ENCODE results near the gene ZNF385B.

The ZNF385B gene

DNA sequence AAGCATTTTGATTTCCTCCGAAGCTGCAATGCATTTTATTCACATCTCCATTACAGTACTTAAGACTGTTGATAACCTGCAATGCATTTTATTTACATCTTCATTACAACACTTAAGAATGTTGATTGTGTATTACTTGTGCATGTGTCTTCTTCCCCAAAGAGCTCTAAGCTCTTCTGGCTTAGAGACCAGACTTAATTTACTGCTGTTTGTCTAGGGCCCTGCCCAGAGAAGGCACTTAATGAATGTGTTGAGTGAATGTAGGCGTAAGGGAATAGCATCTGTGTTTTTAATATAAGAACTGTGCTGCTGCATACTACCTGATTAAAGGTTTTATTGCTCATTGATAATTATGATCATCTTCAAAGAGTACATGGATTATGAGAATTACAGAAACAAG is 295.6 kb downstream of the ZNF385B start:
- peaks cover 12% of the 10 kb centered on the region for H3K9me3 Mint-ChIP-seq
- no peak overlapping the region for H3K27ac Mint-ChIP-seq (ENCODE audit: low read depth)
- H3K4me1 Mint-ChIP-seq = no peaks in the 10 kb centered on the region
- no peaks in the 10 kb centered on the region for H3K27me3 Mint-ChIP-seq
- ATAC-seq (replicated peaks; ENCODE audit: extremely low read depth, poor library complexity, severe bottlenecking) (no peak), DNase-seq (ENCODE audit: low spot score in 2 of 2) (no peak)
- H3K4me3 Mint-ChIP-seq = no peak overlapping the region
- H3K36me3 Mint-ChIP-seq (ENCODE audit: insufficient read depth) = peaks cover 3% of the 10 kb centered on the region

DNA sequence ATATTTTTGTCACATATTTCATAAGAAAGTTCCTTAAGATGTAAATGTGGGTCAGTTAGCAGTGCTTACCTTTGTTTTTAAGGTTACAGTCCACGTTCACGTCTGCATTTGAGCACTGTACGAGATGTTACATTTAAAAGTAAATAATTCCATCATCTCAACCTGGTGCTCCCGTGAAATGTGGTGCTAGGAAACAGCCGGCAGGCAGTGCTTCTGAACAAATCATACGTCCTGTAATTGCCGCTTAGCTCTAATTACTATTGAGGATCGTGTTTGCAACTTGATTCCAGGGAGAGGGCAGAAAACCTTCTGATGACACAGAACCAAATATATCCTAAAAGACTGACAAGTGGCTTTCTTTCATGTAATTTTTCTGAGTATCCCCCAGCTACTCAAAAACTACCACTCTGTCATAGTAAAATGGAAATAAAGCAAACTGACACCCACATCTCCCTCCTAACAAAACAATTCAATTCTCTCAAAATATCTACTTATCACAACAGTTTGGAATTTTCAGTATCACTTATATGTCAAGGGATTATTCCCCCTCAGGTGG is 299.0 kb downstream of the ZNF385B start:
- DNase-seq (ENCODE audit: low spot score in 2 of 2) (no peak), ATAC-seq (replicated peaks; ENCODE audit: extremely low read depth, poor library complexity, severe bottlenecking) (no peak)
- no peak overlapping the region for H3K27ac Mint-ChIP-seq (ENCODE audit: low read depth)
- no peak overlapping the region for H3K4me3 Mint-ChIP-seq
- H3K9me3 Mint-ChIP-seq = peaks cover 5% of the 10 kb centered on the region
- H3K27me3 Mint-ChIP-seq = no peaks in the 10 kb centered on the region
- peaks cover 1% of the 10 kb centered on the region for H3K36me3 Mint-ChIP-seq (ENCODE audit: insufficient read depth)
- no peaks in the 10 kb centered on the region for H3K4me1 Mint-ChIP-seq

DNA sequence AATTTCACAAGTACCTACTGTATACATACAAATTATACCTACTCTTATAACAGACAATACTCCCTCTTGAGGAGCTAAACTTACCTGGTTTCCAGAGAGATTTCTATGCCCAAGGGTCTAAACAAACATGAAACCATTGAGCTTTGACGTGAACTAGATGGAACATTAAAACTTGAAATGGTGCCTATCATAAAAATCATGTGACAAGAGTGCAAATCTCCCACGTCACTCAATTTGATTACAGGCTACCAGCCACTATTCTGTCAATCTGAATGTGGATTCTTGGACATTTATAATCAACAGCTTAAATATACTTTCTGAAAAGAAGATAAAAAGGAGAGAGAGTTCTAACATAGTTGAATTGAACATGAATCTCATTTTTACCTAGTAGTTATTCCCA is 299.7 kb downstream of the ZNF385B start:
- DNase-seq (ENCODE audit: low spot score in 2 of 2) (no peak), ATAC-seq (replicated peaks; ENCODE audit: extremely low read depth, poor library complexity, severe bottlenecking) (no peak)
- Mint-ChIP-seq H3K36me3 (ENCODE audit: insufficient read depth) (peaks cover 1% of the 10 kb centered on the region), H3K4me3 (no peak overlapping the region), H3K4me1 (no peaks in the 10 kb centered on the region), H3K27ac (ENCODE audit: low read depth) (no peak overlapping the region), H3K27me3 (no peaks in the 10 kb centered on the region), H3K9me3 (peaks cover 5% of the 10 kb centered on the region)

DNA sequence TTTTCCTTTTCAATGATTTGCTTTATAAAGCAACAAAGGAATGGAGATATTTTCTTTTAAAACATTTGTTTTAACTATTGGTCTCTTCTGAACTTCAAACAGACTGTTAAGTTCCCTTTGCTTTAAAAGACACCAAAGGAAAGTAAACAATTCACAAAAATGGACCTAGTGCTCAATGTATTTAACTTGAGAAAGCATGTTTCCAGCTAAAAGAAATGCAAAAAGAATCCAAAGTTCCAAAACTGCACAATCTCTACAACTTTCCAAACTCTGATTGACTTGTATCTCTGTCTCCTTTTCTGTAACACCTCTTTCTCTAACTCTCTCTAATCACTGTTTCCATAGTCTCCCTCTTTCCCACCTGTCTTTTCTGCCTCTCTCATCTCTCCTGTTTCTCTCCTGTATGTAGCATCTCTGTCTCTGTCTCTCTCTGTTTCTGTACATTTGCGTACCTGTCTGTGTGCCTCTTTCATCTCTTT is 301.1 kb downstream of the ZNF385B start:
- ATAC-seq (replicated peaks; ENCODE audit: extremely low read depth, poor library complexity, severe bottlenecking) (no peak), DNase-seq (ENCODE audit: low spot score in 2 of 2) (no peak)
- Mint-ChIP-seq H3K27me3 (no peaks in the 10 kb centered on the region), H3K4me1 (no peaks in the 10 kb centered on the region), H3K27ac (ENCODE audit: low read depth) (no peak overlapping the region), H3K4me3 (no peak overlapping the region), H3K9me3 (peaks cover 5% of the 10 kb centered on the region), H3K36me3 (ENCODE audit: insufficient read depth) (peaks cover 1% of the 10 kb centered on the region)

DNA sequence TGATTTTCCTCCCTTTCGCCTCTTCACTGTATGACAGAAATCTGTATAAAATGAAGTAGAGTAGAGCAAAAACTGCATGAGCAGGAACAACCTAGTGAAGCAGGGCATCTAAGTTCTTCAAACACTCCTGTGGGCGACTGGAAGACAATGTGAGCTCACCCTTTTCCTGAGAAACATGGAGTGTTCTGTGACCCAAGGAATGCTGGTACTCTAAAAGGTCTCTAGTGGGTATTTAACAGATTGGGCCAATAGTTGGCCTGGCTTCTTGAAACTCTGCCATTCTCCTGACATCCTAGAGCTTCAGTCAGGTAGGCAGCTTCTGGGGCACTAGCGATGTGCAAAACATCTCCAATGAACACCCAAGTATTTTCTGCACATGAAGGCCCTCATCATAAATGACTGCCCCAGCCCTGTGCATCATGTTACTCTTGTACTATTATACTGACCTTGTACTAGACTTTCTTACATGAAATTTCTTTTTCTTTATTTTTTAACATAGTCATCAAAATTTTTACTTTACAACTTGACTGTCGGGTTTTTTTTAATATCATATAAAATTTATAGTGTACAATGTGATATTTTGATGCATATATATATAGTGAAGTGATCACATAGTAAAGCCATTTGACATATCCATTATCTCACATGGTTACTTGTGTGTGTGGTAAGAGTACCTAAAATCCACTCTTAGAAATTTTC is 302.2 kb downstream of the ZNF385B start:
- no peaks in the 10 kb centered on the region for H3K4me1 Mint-ChIP-seq
- peaks cover 1% of the 10 kb centered on the region for H3K36me3 Mint-ChIP-seq (ENCODE audit: insufficient read depth)
- H3K27me3 Mint-ChIP-seq = no peaks in the 10 kb centered on the region
- DNase-seq (ENCODE audit: low spot score in 2 of 2) = no peak
- H3K4me3 Mint-ChIP-seq = no peak overlapping the region
- H3K9me3 Mint-ChIP-seq = no peaks in the 10 kb centered on the region
- H3K27ac Mint-ChIP-seq (ENCODE audit: low read depth) = no peak overlapping the region
- no peak for ATAC-seq (replicated peaks; ENCODE audit: extremely low read depth, poor library complexity, severe bottlenecking)

DNA sequence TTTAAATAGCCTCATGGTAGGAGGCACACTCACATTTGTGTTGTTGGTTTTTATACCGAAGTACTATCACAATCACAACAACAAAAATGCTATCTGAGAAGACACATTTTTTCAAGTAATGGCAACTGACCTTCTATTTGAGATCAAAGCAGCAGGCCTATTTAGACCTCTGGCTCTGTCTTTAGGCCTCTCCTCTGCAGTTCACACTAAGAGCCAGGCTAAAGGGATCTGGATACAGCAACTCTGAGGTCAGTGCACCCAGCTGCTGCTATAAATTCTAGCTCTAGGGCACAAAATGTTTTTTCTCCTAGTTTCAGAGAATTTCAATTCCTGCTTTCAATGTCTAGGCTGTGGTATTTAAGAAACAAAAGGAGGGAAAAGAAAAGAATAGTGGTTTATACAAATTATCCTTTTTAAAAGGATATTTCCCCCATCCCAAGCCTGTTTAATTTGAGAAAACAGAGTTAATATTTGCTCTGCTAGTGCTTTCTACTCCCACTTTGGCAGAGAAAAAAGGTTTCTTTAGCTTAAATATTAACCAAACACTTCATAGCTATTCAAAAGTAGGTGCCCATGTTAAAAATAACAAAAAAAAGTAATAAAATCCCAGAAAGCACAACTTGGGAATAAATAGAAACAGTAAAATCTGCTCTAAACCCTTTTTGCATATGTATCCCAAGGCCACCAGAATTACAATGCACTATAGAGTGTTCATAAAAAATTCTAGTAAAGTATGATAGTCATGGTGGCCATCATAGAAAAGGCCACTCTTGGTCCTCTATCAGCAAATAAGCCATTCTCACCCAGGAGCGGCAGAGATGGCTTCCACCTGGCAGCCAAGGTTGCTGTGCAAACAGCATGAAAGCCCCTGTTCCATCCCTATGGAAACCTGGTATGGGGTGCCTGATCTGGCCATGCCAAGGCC is 303.1 kb downstream of the ZNF385B start:
- Mint-ChIP-seq H3K27me3 (no peaks in the 10 kb centered on the region), H3K4me1 (no peaks in the 10 kb centered on the region), H3K4me3 (no peak overlapping the region), H3K36me3 (ENCODE audit: insufficient read depth) (peaks cover 1% of the 10 kb centered on the region), H3K27ac (ENCODE audit: low read depth) (no peak overlapping the region), H3K9me3 (no peaks in the 10 kb centered on the region)
- DNase-seq (ENCODE audit: low spot score in 2 of 2) (no peak), ATAC-seq (replicated peaks; ENCODE audit: extremely low read depth, poor library complexity, severe bottlenecking) (no peak)

DNA sequence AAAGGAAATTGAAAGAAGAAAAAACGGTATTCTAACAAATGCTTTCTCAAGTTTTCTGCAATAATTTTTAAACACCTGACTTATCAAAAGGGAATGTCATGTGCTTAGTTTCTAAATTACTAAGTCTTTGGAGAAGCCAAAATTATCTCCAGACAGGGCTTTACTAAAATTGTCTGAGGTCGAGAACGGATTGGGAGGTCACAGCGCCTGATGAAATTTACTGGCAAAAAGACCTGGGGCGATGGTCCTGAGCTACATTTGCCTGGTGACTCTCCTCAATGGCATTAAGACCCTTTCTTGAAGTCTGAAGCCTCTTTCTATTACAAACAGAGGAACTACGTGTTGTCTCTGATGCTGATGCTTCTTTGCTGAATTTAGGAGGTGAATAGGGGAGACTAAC is 305.0 kb downstream of the ZNF385B start:
- Mint-ChIP-seq H3K9me3 (no peaks in the 10 kb centered on the region), H3K27ac (ENCODE audit: low read depth) (no peak overlapping the region), H3K4me3 (no peak overlapping the region), H3K27me3 (no peaks in the 10 kb centered on the region), H3K4me1 (no peaks in the 10 kb centered on the region), H3K36me3 (ENCODE audit: insufficient read depth) (no peaks in the 10 kb centered on the region)
- ATAC-seq (replicated peaks; ENCODE audit: extremely low read depth, poor library complexity, severe bottlenecking) (no peak), DNase-seq (ENCODE audit: low spot score in 2 of 2) (no peak)

DNA sequence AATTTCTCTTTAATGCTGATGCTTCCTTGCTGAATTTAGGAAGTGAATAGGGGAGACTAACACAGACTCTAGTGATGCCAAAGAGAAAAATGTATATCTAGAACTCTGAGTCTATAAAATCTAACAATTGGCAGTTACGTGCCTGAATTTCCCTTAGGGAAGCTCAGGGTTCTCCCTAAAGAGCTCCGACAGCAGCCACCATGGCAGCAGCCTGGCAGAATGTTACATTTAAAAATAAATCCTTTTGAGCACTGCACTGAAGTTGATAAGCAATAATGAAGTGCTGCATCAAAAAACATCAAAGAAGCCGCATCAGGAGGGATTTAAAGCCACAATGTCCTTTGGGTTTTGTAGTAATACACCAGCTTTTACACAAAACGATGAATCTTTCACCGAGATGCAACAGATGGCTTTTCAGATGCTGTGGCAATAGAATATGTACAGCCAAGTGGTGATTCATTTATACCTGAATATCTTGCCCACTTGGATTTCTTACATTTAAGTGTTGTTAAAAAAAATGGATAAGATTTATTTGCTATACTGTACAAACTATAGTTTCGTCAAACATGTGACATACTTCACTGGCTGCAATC is 305.6 kb downstream of the ZNF385B start:
- no peaks in the 10 kb centered on the region for H3K9me3 Mint-ChIP-seq
- no peaks in the 10 kb centered on the region for H3K36me3 Mint-ChIP-seq (ENCODE audit: insufficient read depth)
- H3K4me3 Mint-ChIP-seq = no peak overlapping the region
- no peaks in the 10 kb centered on the region for H3K27me3 Mint-ChIP-seq
- DNase-seq (ENCODE audit: low spot score in 2 of 2) (no peak), ATAC-seq (replicated peaks; ENCODE audit: extremely low read depth, poor library complexity, severe bottlenecking) (no peak)
- no peak overlapping the region for H3K27ac Mint-ChIP-seq (ENCODE audit: low read depth)
- no peaks in the 10 kb centered on the region for H3K4me1 Mint-ChIP-seq

DNA sequence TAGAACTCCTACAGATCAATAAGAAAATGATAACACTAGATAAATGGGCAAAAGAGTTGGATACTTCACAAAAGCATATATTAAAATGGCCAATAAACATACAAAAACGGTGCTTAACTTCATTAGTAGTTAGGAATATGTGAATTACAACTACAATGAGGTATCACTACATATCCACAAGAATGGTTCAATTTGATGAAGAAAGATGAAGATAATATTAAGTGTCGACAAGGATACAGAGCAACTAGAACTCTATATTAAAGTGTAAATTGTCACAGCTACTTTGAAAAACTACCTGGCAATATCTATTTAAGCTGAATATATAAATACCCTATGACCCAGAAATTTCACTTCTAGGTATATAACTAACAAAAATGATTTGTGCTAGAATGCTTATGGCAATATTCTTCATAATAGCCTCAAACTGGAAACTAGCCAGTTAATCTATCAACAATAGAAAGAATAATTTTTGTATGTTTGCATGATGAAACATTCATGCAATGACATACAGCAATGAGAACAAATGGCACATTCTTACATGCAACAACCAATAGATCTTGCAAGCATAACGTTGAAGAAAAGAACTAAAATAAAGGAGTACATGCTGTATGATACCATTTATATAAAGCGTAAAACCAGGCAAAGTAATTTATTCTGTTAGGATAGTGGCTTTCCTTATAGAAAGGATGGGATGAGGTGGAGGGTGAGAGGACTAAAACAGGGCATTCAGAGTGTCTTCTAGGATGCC is 306.6 kb downstream of the ZNF385B start:
- Mint-ChIP-seq H3K4me3 (no peak overlapping the region), H3K27me3 (no peaks in the 10 kb centered on the region), H3K4me1 (no peaks in the 10 kb centered on the region), H3K9me3 (no peaks in the 10 kb centered on the region), H3K27ac (ENCODE audit: low read depth) (no peak overlapping the region), H3K36me3 (ENCODE audit: insufficient read depth) (no peaks in the 10 kb centered on the region)
- ATAC-seq (replicated peaks; ENCODE audit: extremely low read depth, poor library complexity, severe bottlenecking) (no peak), DNase-seq (ENCODE audit: low spot score in 2 of 2) (no peak)

DNA sequence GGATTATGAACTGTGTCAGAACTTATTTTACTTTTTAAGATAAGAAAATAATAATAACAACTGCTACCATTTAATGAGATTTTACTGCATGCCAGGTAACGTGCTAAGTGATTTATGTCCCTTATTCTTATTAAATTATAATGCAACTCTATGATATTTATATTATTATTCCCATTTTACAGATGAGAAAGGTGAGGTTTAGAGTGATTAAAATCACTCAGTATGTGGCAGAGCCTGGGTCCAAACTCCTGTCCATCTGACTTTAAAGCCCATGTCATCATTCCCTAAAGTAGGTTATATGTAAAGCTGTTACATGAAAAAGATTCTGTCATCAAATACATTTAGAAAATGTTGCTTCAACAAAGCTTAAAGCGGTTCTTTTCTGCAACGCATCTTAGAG is 308.0 kb downstream of the ZNF385B start:
- H3K9me3 Mint-ChIP-seq = no peaks in the 10 kb centered on the region
- no peak for DNase-seq (ENCODE audit: low spot score in 2 of 2)

DNA sequence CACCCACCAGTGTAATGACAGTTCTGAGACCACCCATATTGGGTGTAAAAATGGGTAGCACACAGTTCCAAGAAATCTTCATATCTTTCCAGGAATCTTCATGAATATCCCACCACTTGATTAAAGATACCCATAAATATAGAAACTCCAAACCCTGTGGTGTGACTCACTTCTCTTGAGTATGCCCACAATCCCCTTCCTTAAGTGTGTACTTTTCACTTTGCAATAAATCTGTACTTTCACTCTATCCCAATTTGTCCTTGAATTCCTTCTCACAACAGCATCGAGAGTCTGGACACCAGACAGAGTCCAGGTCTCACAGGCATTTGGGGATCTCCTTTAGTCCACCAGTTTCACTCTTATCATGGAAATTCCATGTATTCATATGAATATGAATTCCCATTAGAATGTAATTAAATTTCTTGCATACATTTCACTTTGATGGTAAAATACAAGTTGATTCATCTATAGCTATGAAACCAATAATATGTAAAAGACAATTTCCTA is 309.8 kb downstream of the ZNF385B start:
- Mint-ChIP-seq H3K9me3 (peaks cover 6% of the 10 kb centered on the region), H3K4me3 (no peak overlapping the region), H3K4me1 (no peaks in the 10 kb centered on the region), H3K27me3 (no peaks in the 10 kb centered on the region), H3K27ac (ENCODE audit: low read depth) (no peak overlapping the region), H3K36me3 (ENCODE audit: insufficient read depth) (no peaks in the 10 kb centered on the region)
- ATAC-seq (replicated peaks; ENCODE audit: extremely low read depth, poor library complexity, severe bottlenecking) (no peak), DNase-seq (ENCODE audit: low spot score in 2 of 2) (no peak)

More for the DNA sequence above, 308.0 kb downstream of the ZNF385B start:
- no peaks in the 10 kb centered on the region for H3K36me3 Mint-ChIP-seq (ENCODE audit: insufficient read depth)
- H3K27ac Mint-ChIP-seq (ENCODE audit: low read depth) = no peak overlapping the region
- H3K4me1 Mint-ChIP-seq = no peaks in the 10 kb centered on the region
- no peaks in the 10 kb centered on the region for H3K27me3 Mint-ChIP-seq
- no peak for ATAC-seq (replicated peaks; ENCODE audit: extremely low read depth, poor library complexity, severe bottlenecking)
- no peak overlapping the region for H3K4me3 Mint-ChIP-seq

DNA sequence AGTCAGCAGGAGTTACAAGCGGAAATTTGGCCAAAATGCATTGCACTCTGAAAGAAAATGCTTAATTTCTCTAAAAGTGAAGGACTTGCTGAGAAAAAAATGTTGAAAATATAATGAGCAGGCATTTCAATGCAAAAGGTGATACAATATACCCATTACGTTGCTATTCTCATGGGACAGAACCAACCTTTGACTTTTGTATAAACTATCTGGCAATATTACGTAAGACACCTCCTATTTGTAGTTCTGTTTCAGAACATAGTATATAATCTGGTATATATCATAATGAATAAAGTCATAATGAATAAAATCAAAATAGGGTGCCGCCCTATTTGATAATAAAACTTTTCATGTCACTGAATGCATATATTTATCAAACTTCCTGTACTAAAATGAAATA is 310.6 kb downstream of the ZNF385B start:
- H3K4me3 Mint-ChIP-seq = no peak overlapping the region
- no peaks in the 10 kb centered on the region for H3K27me3 Mint-ChIP-seq
- H3K36me3 Mint-ChIP-seq (ENCODE audit: insufficient read depth) = no peaks in the 10 kb centered on the region

More for the DNA sequence above, 310.6 kb downstream of the ZNF385B start:
- ATAC-seq (replicated peaks; ENCODE audit: extremely low read depth, poor library complexity, severe bottlenecking) = no peak
- Mint-ChIP-seq H3K4me1 (no peaks in the 10 kb centered on the region), H3K27ac (ENCODE audit: low read depth) (no peak overlapping the region), H3K9me3 (peaks cover 10% of the 10 kb centered on the region)
- DNase-seq (ENCODE audit: low spot score in 2 of 2) = no peak

Data from central memory CD8-positive, alpha-beta T cell (primary cell).